HEK293 (cell line): ENCODE data around the gene RAB24.

Experiments
- HIC1 ChIP-seq: fragments of 450-650 bp; formaldehyde crosslinking; IDR thresholded peaks from 2 replicates; pipeline ENCODE4 v1.5.1; 2016; ENCODE audit warnings: missing biosample characterization, missing genetic modification characterization
- ZSCAN23 ChIP-seq: fragments of 450-650 bp; formaldehyde crosslinking; IDR thresholded peaks from 2 replicates; pipeline ENCODE4 v1.5.1; 2016; ENCODE audit warnings: missing biosample characterization, missing genetic modification characterization
- TF ChIP-seq, protein P1 (sequence below): sonication (generic); formaldehyde crosslinking; IDR thresholded peaks from 2 replicates; pipeline ENCODE4 v1.8.1; 2022; ENCODE audit warnings: mild to moderate bottlenecking, moderate library complexity, missing genetic modification reagents

DNA sequence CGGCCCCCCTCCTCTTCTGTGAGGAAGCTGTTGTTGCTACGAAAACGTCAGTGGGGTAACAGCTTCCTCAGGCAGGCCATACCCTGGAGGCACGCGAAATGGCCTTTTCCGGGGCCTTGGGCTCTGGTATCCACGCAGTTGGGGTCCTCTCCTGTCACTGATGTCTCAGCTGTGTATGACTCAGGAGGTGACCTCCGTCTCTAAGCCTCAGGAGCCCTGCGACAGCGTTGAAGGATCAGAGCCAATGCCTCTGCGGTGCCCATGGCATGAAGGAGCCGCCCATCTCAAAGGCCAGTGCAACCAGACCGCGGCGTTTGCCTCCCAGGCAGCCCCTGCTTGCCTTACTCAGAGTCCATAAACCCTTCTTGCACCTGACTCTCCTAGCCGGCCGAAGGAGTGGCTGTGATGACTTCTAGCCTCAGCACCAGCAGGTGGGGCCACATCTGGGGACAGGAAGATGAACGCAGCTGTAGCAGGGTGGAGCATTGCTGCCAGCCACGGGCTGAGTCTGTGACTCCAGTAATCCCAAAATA, 9.2 kb upstream of the RAB24 start:
- TF ChIP-seq, protein P1, sequence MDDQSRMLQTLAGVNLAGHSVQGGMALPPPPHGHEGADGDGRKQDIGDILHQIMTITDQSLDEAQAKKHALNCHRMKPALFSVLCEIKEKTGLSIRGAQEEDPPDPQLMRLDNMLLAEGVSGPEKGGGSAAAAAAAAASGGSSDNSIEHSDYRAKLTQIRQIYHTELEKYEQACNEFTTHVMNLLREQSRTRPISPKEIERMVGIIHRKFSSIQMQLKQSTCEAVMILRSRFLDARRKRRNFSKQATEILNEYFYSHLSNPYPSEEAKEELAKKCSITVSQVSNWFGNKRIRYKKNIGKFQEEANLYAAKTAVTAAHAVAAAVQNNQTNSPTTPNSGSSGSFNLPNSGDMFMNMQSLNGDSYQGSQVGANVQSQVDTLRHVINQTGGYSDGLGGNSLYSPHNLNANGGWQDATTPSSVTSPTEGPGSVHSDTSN (CRISPR knock-in tag) = no peak
- no peak for TF ChIP-seq ZSCAN23
- TF ChIP-seq HIC1 (tag by site-specific recombination) = peak; percentile 55
